GM21390 (cell line): Measurements from ENCODE around the gene APMAP.
"Not testable (repeated sequence)": the region's sequence is repeated elsewhere in the genome, so short reads cannot be mapped to it uniquely, and the experiment has no call there.

Source experiments
- ATAC-seq: cut with Tn5 transposase; IDR thresholded peaks from one replicate; pipeline ENCODE4 v1.9.1; 2021; ENCODE audit not compliant: unreplicated experiment

The APMAP gene

GRCh38 chr20:24954566-24954965 is 38.0 kb downstream of the APMAP start:
- no peak for ATAC-seq

DNA sequence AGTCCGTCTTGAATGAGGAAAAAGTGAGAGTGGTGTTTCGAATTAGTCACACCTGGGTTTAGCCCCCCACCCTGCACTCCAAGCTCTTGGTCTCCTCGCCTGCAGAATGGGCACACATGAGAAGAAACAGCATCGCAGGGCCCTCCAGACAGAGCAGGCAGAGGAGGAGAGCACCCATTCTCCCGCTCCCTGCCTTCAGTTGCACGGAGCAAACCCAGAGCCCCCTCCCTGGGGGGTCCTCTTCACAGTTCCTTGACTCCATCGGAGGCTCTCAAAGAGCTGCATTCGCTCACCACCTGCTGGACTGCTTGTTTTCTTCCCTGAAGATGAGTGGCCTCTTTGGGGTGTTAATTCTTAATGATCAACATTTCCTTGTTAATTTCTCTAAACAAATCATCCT is 38.4 kb downstream of the APMAP start:
- no peak for ATAC-seq

DNA sequence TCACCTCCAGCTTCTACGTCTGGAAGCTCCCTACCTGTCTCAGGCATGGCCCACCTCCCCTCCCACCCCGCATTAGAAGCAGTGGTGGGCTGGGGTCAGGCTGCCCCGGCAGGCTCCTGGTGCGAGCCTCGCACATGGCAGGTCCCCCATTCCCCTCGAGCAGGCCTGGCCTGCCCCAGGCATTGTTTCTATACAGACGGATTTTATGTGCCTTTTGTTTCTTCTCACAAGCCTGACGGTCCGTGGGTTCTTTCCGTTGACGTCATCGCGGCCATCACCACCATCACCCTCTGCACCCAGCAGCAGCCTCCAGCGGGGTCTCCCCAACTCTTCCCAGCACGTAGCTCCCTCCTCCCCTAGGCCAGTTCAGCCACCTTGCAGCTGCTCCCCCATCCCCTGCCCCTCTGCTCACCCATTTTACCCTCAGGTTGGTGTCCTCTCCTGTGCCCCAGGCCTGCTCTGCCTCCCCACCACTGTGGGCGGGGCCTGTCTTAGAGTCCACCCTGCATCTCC is 38.9 kb downstream of the APMAP start:
- no peak for ATAC-seq

- no peak for ATAC-seq
Observed at GRCh38 chr20:24953209-24953575, 39.4 kb downstream of the APMAP start.

DNA sequence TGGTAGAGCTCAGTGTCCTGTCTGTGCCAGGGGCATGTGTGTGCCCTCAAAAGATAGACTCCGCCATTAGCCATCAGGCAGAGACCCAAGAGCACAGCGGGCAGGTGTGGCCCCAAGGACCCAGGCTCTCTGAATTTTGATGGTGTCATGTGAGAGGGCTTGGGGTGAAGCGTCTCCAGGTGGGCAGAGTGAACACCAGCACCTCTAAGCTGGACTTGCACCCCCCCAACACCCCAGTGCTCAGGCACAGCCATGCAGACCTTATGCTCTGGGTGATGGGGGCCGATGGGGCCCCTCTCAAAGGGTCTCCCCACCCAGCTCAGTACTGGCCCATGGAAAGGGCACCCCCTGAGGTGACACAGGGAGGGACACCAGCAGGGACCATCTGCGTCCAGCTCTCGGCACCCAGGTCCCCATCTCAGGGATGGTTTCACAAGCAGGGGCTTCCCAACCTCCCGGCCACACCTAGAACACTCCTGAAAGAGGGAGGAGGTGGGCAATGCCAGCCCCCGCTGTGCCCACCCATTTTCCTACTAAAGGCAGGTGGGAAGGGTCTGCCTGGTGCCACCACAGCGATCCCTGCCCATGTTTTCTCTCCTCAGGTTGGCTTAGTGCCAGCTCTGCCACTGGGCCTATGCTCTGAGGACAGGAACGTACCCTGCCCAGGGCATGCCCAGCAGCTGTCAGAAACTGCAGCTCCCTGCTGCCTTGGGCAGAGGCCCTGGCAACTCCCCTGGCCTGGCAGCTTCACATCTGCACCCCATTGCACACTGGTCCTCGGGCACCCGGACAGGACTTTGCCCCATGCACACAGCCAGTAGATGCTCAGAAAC is 40.0 kb downstream of the APMAP start:
- no peak for ATAC-seq

- ATAC-seq = no peak
Observed at GRCh38 chr20:24951536-24952083, 40.9 kb downstream of the APMAP start.

- ATAC-seq = no peak
Observed at GRCh38 chr20:24950836-24951525, 41.6 kb downstream of the APMAP start.

GRCh38 chr20:24950128-24950835 is 42.3 kb downstream of the APMAP start:
- ATAC-seq = no peak

GRCh38 chr20:24949756-24950127 is 42.8 kb downstream of the APMAP start:
- no peak for ATAC-seq

- ATAC-seq = no peak
Observed at GRCh38 chr20:24948939-24949679, 43.4 kb downstream of the APMAP start, which contains the start of gene CST7. CST7 (plus strand) TSS chr20:24949269; CDS start chr20:24949506, 237 bp downstream.

- not testable (repeated sequence) for ATAC-seq
Observed at GRCh38 chr20:24948396-24948938, 44.1 kb downstream of the APMAP start.

DNA sequence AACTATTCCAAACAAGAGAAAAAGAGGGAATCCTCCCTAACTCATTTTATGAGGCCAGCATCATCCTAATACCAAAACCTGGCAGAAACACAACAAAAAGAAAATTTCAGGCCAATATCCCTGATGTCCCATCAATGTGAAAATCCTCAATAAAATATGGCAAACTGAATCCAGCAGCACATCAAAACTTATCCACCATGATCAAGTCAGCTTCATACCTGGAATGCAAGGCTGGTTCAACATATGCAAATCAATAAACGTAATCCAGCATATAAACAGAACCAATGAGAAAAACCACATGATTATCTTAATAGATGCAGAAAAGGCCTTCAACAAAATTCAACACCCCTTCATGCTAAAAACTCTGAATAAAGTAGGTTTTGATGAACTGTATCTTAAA is 46.2 kb downstream of the APMAP start:
- not testable (repeated sequence) for ATAC-seq

GRCh38 chr20:24943731-24944130 is 48.8 kb downstream of the APMAP start:
- ATAC-seq = no peak

- ATAC-seq = no peak
Observed at GRCh38 chr20:24943196-24943595, 49.4 kb downstream of the APMAP start.

GRCh38 chr20:24942679-24943078 is 49.9 kb downstream of the APMAP start:
- no peak for ATAC-seq

DNA sequence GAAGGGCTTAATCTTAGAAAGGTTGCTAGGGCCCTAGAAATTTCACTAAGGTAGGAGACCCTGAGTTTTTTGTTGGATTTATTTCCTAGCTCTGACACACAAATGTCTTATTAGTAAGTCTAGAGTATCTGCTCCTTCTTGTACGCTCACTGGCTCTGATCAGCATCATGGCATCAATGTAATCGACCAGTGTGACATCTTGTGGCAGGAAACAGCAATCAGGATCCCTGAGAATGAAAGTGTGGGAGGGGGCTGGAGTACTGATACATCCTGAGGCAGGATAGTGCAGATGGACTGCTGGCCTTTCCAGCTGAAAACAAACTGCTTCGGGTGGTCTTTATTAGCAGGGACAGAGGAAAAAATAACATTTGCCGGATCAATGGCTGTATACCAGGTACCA is 53.5 kb downstream of the APMAP start:
- no peak for ATAC-seq

DNA sequence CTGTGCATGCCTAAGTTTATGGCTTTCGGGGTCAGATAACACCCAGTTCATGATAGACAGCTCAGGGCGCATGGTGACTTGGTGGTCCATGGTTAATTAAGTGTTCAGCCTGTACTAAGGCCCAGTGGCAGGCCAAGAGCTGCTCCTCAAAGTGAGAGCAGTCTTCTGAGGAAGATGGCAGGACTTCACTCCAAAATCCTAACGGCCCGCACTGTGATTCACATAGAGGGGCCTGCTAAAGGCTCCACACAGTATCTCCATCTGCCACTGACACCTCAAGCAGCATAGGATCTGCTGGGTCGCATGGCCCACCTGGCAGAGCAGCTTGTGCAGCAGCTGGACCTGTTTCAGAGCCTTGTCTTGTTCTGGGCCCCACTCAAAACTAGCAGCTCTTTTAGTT is 54.1 kb downstream of the APMAP start:
- no peak for ATAC-seq

- ATAC-seq = no peak
Observed at GRCh38 chr20:24937579-24937978, 55.0 kb downstream of the APMAP start.

- no peak for ATAC-seq
Observed at GRCh38 chr20:24936526-24937407, 55.8 kb downstream of the APMAP start.
